Loucy (cell line): ENCODE data around the gene TNFRSF19.

Source experiments
- EZH2phosphoT487 ChIP-seq: fragments of 200-600 bp; IDR thresholded peaks from 2 replicates; pipeline ENCODE4 v1.6.1; 2018; ENCODE audit warnings: antibody characterized with exemption, mild to moderate bottlenecking, moderate library complexity, borderline replicate concordance
- TF ChIP-seq, protein P1 (sequence below): fragments of 200-600 bp; sonication (generic); conservative IDR thresholded peaks from 2 replicates; pipeline ENCODE4 v1.5.1; 2014; ENCODE audit warnings: mild to moderate bottlenecking, antibody characterized with exemption, low read length

GRCh38 chr13:23557733-23558132 lies 12.5 kb upstream of the TNFRSF19 start:
- TF ChIP-seq, protein P1, sequence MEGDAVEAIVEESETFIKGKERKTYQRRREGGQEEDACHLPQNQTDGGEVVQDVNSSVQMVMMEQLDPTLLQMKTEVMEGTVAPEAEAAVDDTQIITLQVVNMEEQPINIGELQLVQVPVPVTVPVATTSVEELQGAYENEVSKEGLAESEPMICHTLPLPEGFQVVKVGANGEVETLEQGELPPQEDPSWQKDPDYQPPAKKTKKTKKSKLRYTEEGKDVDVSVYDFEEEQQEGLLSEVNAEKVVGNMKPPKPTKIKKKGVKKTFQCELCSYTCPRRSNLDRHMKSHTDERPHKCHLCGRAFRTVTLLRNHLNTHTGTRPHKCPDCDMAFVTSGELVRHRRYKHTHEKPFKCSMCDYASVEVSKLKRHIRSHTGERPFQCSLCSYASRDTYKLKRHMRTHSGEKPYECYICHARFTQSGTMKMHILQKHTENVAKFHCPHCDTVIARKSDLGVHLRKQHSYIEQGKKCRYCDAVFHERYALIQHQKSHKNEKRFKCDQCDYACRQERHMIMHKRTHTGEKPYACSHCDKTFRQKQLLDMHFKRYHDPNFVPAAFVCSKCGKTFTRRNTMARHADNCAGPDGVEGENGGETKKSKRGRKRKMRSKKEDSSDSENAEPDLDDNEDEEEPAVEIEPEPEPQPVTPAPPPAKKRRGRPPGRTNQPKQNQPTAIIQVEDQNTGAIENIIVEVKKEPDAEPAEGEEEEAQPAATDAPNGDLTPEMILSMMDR = no peak
- no peak for TF ChIP-seq EZH2phosphoT487
